ENCODE measurements around the gene ANKS1A.
"Not testable (repeated sequence)": the region's sequence is repeated elsewhere in the genome, so short reads cannot be mapped to it uniquely, and the experiment has no call there.

GRCh38 chr6:35001349-35001748, 112.3 kb downstream of the ANKS1A start:
- not testable (repeated sequence) for TF ChIP-seq CTCF (conservative IDR thresholded peaks at IDR 0.05; ENCODE audit: low read depth in 2 of 2); POLR2AphosphoS5 (IDR thresholded peaks at IDR 0.05; ENCODE audit: low read depth); EZH2 (IDR thresholded peaks at IDR 0.05; ENCODE audit: low read depth, unreplicated experiment); EZH2phosphoT487 (IDR thresholded peaks at IDR 0.05; ENCODE audit: unreplicated experiment); CREB1 (CRISPR knock-in tag; IDR thresholded peaks at IDR 0.05; ENCODE audit: low read depth); ZNF114 (CRISPR knock-in tag; IDR thresholded peaks at IDR 0.05); ETS1 (IDR thresholded peaks at IDR 0.05); STAT1 (IDR thresholded peaks at IDR 0.05; ENCODE audit: unreplicated experiment)
- TF ChIP-seq, protein P1, sequence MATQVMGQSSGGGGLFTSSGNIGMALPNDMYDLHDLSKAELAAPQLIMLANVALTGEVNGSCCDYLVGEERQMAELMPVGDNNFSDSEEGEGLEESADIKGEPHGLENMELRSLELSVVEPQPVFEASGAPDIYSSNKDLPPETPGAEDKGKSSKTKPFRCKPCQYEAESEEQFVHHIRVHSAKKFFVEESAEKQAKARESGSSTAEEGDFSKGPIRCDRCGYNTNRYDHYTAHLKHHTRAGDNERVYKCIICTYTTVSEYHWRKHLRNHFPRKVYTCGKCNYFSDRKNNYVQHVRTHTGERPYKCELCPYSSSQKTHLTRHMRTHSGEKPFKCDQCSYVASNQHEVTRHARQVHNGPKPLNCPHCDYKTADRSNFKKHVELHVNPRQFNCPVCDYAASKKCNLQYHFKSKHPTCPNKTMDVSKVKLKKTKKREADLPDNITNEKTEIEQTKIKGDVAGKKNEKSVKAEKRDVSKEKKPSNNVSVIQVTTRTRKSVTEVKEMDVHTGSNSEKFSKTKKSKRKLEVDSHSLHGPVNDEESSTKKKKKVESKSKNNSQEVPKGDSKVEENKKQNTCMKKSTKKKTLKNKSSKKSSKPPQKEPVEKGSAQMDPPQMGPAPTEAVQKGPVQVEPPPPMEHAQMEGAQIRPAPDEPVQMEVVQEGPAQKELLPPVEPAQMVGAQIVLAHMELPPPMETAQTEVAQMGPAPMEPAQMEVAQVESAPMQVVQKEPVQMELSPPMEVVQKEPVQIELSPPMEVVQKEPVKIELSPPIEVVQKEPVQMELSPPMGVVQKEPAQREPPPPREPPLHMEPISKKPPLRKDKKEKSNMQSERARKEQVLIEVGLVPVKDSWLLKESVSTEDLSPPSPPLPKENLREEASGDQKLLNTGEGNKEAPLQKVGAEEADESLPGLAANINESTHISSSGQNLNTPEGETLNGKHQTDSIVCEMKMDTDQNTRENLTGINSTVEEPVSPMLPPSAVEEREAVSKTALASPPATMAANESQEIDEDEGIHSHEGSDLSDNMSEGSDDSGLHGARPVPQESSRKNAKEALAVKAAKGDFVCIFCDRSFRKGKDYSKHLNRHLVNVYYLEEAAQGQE (IDR thresholded peaks at IDR 0.05; ENCODE audit: unreplicated experiment) = not testable (repeated sequence)

All from GM23338 (cell line).